BLaER1 (cell line): Measurements from ENCODE around the gene PPT2.
"Not testable (repeated sequence)": the region's sequence is repeated elsewhere in the genome, so short reads cannot be mapped to it uniquely, and the experiment has no call there.

Experiments used
- H3K27ac ChIP-seq: shearing (Covaris generic); formaldehyde crosslinking; 2 replicates; pipeline ENCODE4 v1.8.1; 2022
- H3K27me3 ChIP-seq: shearing (Covaris generic); formaldehyde crosslinking; 2 replicates; pipeline ENCODE4 v1.8.1; 2022
- H3K36me3 ChIP-seq: shearing (Covaris generic); formaldehyde crosslinking; 2 replicates; pipeline ENCODE4 v1.8.1; 2022
- H3K4me1 ChIP-seq: shearing (Covaris generic); formaldehyde crosslinking; 2 replicates; pipeline ENCODE4 v1.8.1; 2022
- H3K4me2 ChIP-seq: shearing (Covaris generic); formaldehyde crosslinking; 2 replicates; pipeline ENCODE4 v1.8.1; 2022
- H3K4me3 ChIP-seq: shearing (Covaris generic); formaldehyde crosslinking; 2 replicates; pipeline ENCODE4 v1.8.1; 2022
- H3K9ac ChIP-seq: shearing (Covaris generic); formaldehyde crosslinking; 2 replicates; pipeline ENCODE4 v1.8.1; 2022
- H3K9me3 ChIP-seq: shearing (Covaris generic); formaldehyde crosslinking; 2 replicates; pipeline ENCODE4 v1.8.1; 2022
- H4K20me1 ChIP-seq: shearing (Covaris generic); formaldehyde crosslinking; 2 replicates; pipeline ENCODE4 v1.8.1; 2022
- Cebpa-rat ChIP-seq: shearing (Covaris generic); IDR thresholded peaks from 2 replicates; pipeline ENCODE4 v1.8.1; 2022

The PPT2 gene

GRCh38 chr6:32203426-32204267 lies 49.7 kb downstream of the PPT2 start:
- Histone ChIP-seq H4K20me1 (no peaks in the 10 kb centered on the region), H3K9me3 (no peaks in the 10 kb centered on the region), H3K4me2 (no peak overlapping the region), H3K4me3 (no peak overlapping the region), H3K36me3 (no peaks in the 10 kb centered on the region), H3K27me3 (no peaks in the 10 kb centered on the region), H3K4me1 (no peaks in the 10 kb centered on the region), H3K27ac (no peak overlapping the region), H3K9ac (no peak overlapping the region)
- TF ChIP-seq Cebpa-rat: no peak

GRCh38 chr6:32204268-32204715 lies 50.4 kb downstream of the PPT2 start:
- no peaks in the 10 kb centered on the region for H3K4me1 ChIP-seq
- H3K4me2 ChIP-seq: no peak overlapping the region
- no peak for TF ChIP-seq Cebpa-rat
- H4K20me1 ChIP-seq: no peaks in the 10 kb centered on the region
- H3K9ac ChIP-seq: no peak overlapping the region
- H3K27ac ChIP-seq: no peak overlapping the region
- H3K27me3 ChIP-seq: no peaks in the 10 kb centered on the region
- H3K9me3 ChIP-seq: no peaks in the 10 kb centered on the region
- H3K36me3 ChIP-seq: no peaks in the 10 kb centered on the region
- no peak overlapping the region for H3K4me3 ChIP-seq

GRCh38 chr6:32208996-32209395 lies 55.1 kb downstream of the PPT2 start:
- no peak overlapping the region for H3K4me3 ChIP-seq
- H3K27ac ChIP-seq: no peak overlapping the region
- no peaks in the 10 kb centered on the region for H3K27me3 ChIP-seq
- no peak overlapping the region for H3K4me2 ChIP-seq
- H3K9me3 ChIP-seq: no peaks in the 10 kb centered on the region
- H3K9ac ChIP-seq: no peak overlapping the region
- no peaks in the 10 kb centered on the region for H3K36me3 ChIP-seq
- H3K4me1 ChIP-seq: no peaks in the 10 kb centered on the region
- no peaks in the 10 kb centered on the region for H4K20me1 ChIP-seq
- no peak for TF ChIP-seq Cebpa-rat

GRCh38 chr6:32210191-32210601 lies 56.3 kb downstream of the PPT2 start:
- Histone ChIP-seq H3K4me1 (no peaks in the 10 kb centered on the region), H3K36me3 (no peaks in the 10 kb centered on the region), H3K4me3 (no peak overlapping the region), H3K27ac (no peak overlapping the region), H3K9ac (no peak overlapping the region), H3K27me3 (no peaks in the 10 kb centered on the region), H3K4me2 (no peak overlapping the region), H4K20me1 (no peaks in the 10 kb centered on the region), H3K9me3 (no peaks in the 10 kb centered on the region)
- TF ChIP-seq Cebpa-rat: no peak

GRCh38 chr6:32211432-32211831 lies 57.5 kb downstream of the PPT2 start:
- not testable (repeated sequence) for H3K36me3 ChIP-seq, H3K27me3 ChIP-seq, H4K20me1 ChIP-seq, H3K4me3 ChIP-seq, H3K4me2 ChIP-seq, H3K27ac ChIP-seq, H3K9ac ChIP-seq, H3K4me1 ChIP-seq, H3K9me3 ChIP-seq

- Histone ChIP-seq H3K27me3 (no peaks in the 10 kb centered on the region), H3K9ac (no peak overlapping the region), H3K4me3 (no peak overlapping the region), H3K36me3 (no peaks in the 10 kb centered on the region), H3K4me2 (no peak overlapping the region), H4K20me1 (no peaks in the 10 kb centered on the region), H3K4me1 (no peaks in the 10 kb centered on the region), H3K27ac (no peak overlapping the region), H3K9me3 (no peaks in the 10 kb centered on the region)
- no peak for TF ChIP-seq Cebpa-rat
These were observed 58.3 kb downstream of the PPT2 start for GRCh38 chr6:32212076-32212760.
